Keratinocyte (primary cell): Measurements from ENCODE around the gene TRAP1. TPM values are rescaled to one million over a fixed set of nuclear protein-coding genes. Genes with fewer than 3 reads are reported as not detected.

ENCODE experiments used
- DNase-seq: peaks from one replicate; pipeline ENCODE4 v3.0.0-alpha.2; 2011; ENCODE audit warnings: low read depth, missing footprints, low spot score
- FAIRE-seq: peaks from 2 replicates; lab custom pipeline; 2011; peaks lifted over from hg19 to GRCh38; lab: Jason Lieb, UNC
- H2AFZ ChIP-seq: 2 replicates; pipeline ENCODE4 v1.6.0; 2012; ENCODE audit warnings: low read length, control low read depth, inconsistent platforms; ENCODE audit not compliant: control insufficient read depth
- H3K27ac ChIP-seq: 2 replicates; pipeline ENCODE4 v1.5.1; 2011; ENCODE audit warnings: low read length; ENCODE audit not compliant: control insufficient read depth, insufficient read depth
- H3K27me3 ChIP-seq: 3 replicates; pipeline ENCODE4 v1.6.0; 2011; ENCODE audit warnings: low read length; ENCODE audit not compliant: control insufficient read depth, insufficient read depth; ENCODE audit errors: extremely low read depth
- H3K36me3 ChIP-seq, 2 experiments: 2 replicates in 1 of 2; 3 replicates in 1 of 2; pipeline ENCODE4 v1.5.1; 2011; ENCODE audit warnings: low read length in 2 of 2, mild to moderate bottlenecking in 1 of 2; ENCODE audit not compliant: control insufficient read depth in 2 of 2, insufficient read depth in 2 of 2; ENCODE audit errors: extremely low read depth in 1 of 2
- H3K4me1 ChIP-seq: 3 replicates; pipeline ENCODE4 v1.5.1; 2011; ENCODE audit warnings: low read length; ENCODE audit not compliant: control insufficient read depth, insufficient read depth; ENCODE audit errors: extremely low read depth
- H3K4me2 ChIP-seq: 3 replicates; pipeline ENCODE4 v1.6.0; 2011; ENCODE audit warnings: low read depth, low read length; ENCODE audit not compliant: control insufficient read depth, insufficient read depth; ENCODE audit errors: extremely low read depth
- H3K4me3 ChIP-seq, 3 experiments: fragments of 200-600 bp in 1 of 3; sonication (generic) in 1 of 3; 2 replicates in 2 of 3; 3 replicates in 1 of 3; pipeline ENCODE4 v1.5.1; 2011 to 2016; ENCODE audit warnings: low read length in 3 of 3, mild to moderate bottlenecking in 3 of 3, control low read depth in 2 of 3, inconsistent platforms in 1 of 3, low read depth in 1 of 3, mixed read lengths in 1 of 3, mixed run types in 1 of 3, moderate library complexity in 1 of 3; ENCODE audit not compliant: control insufficient read depth in 2 of 3, insufficient read depth in 2 of 3; ENCODE audit errors: extremely low read depth in 1 of 3
- H3K79me2 ChIP-seq: 2 replicates; pipeline ENCODE4 v1.6.0; 2012; ENCODE audit warnings: low read length; ENCODE audit not compliant: control insufficient read depth, insufficient read depth
- H3K9ac ChIP-seq: 3 replicates; pipeline ENCODE4 v1.6.0; 2011; ENCODE audit warnings: low read length; ENCODE audit not compliant: control insufficient read depth, insufficient read depth; ENCODE audit errors: extremely low read depth
- H3K9me1 ChIP-seq: 3 replicates; pipeline ENCODE4 v1.6.0; 2011; ENCODE audit warnings: low read length; ENCODE audit not compliant: control insufficient read depth, insufficient read depth; ENCODE audit errors: extremely low read depth
- H3K9me3 ChIP-seq: 2 replicates; pipeline ENCODE4 v1.5.1; 2012; ENCODE audit warnings: low read depth, low read length; ENCODE audit not compliant: control insufficient read depth
- H4K20me1 ChIP-seq: 3 replicates; pipeline ENCODE4 v1.6.0; 2011; ENCODE audit warnings: low read length; ENCODE audit not compliant: control insufficient read depth, insufficient read depth; ENCODE audit errors: extremely low read depth
- EZH2 ChIP-seq: IDR thresholded peaks from one replicate; pipeline ENCODE4 v1.6.1; 2012; ENCODE audit warnings: inconsistent platforms, mild to moderate bottlenecking, low read length, moderate library complexity
- dilution Hi-C: fragments of 300-500 bp; cut with MboI; formaldehyde crosslinking; loops from one replicate; pipeline ENCODE4 v1.7.0; 2020; ENCODE audit warnings: low sequenced_read_pairs; ENCODE audit not compliant: extremely low pct_ligation_motif_present
- polyA plus RNA-seq, 5 experiments: library from polyadenylated mRNA; depleted of rRNA in 3 of 5; stranded (reverse) in 3 of 5; stranded (forward) in 1 of 5; unstranded in 1 of 5; fragments of >200 nt; gene quantifications; 1 replicate in 1 of 5; 2 replicates in 3 of 5; 3 replicates in 1 of 5; pipeline versions ENCODE4 v1.2.1 to v1.2.3, GENCODE V29; 2011 to 2012; ENCODE audit warnings: missing spikeins in 2 of 5, low read depth in 1 of 5, low replicate concordance in 1 of 5
- TF ChIP-seq, protein P1 (sequence below), 3 experiments: IDR thresholded peaks in 1 of 3; conservative IDR thresholded peaks in 1 of 3; optimal IDR thresholded peaks in 1 of 3; 2 replicates in 2 of 3; 3 replicates in 1 of 3; pipeline versions ENCODE3 to v1.5.1; 2011; ENCODE audit warnings: low read length in 3 of 3, mild to moderate bottlenecking in 3 of 3, moderate library complexity in 2 of 3, control low read depth in 1 of 3, inconsistent platforms in 1 of 3; ENCODE audit not compliant: insufficient read depth in 2 of 3; ENCODE audit errors: extremely low read depth in 1 of 3

TRAP1 gene
- polyA plus RNA-seq, 1 donor (not counting 4 experiments of a cell fraction or from before 2014, with no cell fraction given) = 106 TPM

DNA sequence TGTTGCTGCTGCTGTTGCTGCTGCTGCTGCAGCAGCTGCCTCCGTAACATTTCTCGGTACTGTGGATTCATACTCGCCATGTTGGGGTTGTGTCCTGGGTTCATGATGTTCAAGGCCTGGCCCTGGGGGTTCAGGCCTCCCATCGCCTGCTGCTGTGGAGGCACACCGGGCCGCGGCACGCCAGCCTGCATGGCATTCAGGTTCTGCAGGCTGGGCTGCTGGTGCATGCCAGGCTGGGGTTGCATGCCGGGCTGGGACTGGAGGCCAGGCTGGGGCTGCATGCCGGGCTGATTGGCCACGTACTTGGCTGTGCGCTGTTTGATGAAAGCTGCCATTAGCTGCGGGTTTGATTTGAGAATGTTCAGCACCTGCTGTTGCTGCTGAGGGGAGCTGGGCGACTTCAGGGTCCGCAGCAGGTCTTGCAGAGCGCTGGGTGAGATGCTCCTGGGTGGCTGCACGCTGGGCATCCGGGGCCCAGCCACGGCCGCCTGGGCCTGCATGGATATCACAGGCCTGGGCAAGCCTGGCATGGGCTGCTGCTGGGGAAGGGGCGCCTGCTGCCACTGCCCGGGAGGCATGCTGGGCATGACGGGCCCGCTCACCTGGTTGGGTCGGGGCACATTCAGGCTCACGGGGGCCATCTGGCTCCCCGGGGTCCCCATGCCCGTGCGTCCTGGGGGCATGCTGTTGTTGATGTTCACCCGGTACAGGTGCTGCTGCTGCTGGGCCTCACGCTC lies 11.3 kb upstream of the TRAP1 start:
- H3K9me3 ChIP-seq = no peaks in the 10 kb centered on the region
- no peak overlapping the region for H3K4me3 ChIP-seq
- dilution Hi-C loops = no loop called here
- no peaks in the 10 kb centered on the region for H3K27me3 ChIP-seq
- H3K36me3 ChIP-seq = peaks cover 21 to 31% of the 10 kb centered on the region in 2 experiments
- TF ChIP-seq, protein P1, sequence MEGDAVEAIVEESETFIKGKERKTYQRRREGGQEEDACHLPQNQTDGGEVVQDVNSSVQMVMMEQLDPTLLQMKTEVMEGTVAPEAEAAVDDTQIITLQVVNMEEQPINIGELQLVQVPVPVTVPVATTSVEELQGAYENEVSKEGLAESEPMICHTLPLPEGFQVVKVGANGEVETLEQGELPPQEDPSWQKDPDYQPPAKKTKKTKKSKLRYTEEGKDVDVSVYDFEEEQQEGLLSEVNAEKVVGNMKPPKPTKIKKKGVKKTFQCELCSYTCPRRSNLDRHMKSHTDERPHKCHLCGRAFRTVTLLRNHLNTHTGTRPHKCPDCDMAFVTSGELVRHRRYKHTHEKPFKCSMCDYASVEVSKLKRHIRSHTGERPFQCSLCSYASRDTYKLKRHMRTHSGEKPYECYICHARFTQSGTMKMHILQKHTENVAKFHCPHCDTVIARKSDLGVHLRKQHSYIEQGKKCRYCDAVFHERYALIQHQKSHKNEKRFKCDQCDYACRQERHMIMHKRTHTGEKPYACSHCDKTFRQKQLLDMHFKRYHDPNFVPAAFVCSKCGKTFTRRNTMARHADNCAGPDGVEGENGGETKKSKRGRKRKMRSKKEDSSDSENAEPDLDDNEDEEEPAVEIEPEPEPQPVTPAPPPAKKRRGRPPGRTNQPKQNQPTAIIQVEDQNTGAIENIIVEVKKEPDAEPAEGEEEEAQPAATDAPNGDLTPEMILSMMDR (optimal IDR thresholded peaks at IDR 0.05 in 1 of 3, IDR thresholded peaks at IDR 0.05 in 1 of 3, conservative IDR thresholded peaks at IDR 0.05 in 1 of 3; ENCODE audit: extremely low read depth in 1 of 3, insufficient read depth in 2 of 3, low read length in 3 of 3) = no peak
- TF ChIP-seq EZH2 = no peak
- H3K4me1 ChIP-seq = no peaks in the 10 kb centered on the region
- DNase-seq (no peak), FAIRE-seq (no peak)
- no peaks in the 10 kb centered on the region for H3K79me2 ChIP-seq
- H3K9ac ChIP-seq = no peak overlapping the region
- H2AFZ ChIP-seq = no peak overlapping the region
- H3K9me1 ChIP-seq = no peaks in the 10 kb centered on the region
- no peaks in the 10 kb centered on the region for H4K20me1 ChIP-seq
- H3K27ac ChIP-seq = no peak overlapping the region
- H3K4me2 ChIP-seq = no peak overlapping the region

DNA sequence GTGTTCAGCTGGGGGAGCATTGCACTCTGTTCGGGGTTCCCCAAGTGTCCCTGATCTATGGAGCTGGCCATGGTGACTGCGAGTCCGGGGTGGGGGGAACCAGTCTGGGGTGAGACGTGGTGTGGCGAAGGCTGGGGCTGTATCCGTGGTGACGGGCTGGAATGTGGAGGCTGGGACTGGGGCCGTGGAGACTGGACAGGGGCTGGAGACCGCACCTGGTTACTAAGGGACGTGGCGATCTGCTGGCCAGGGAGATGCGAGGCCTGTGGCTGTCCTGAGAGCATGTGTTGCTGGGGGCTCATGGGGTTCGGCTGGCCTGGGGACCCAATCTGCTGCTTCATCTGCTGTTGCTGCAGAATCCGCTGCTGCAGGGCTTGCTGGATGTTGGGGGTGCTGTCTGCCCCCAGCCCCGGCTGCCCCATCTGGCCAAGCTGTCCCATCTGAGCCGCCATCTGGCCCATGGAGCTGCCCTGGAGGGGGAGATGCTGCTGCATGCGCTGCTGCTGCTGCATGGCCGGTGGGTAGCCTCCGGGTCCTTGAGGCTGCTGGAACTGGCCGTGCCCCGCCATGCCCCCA lies 10.6 kb upstream of the TRAP1 start:
- no peak overlapping the region for H2AFZ ChIP-seq
- FAIRE-seq (no peak), DNase-seq (no peak)
- no peaks in the 10 kb centered on the region for H3K27me3 ChIP-seq
- dilution Hi-C loops = no loop called here
- TF ChIP-seq, protein P1 (optimal IDR thresholded peaks at IDR 0.05 in 1 of 3, IDR thresholded peaks at IDR 0.05 in 1 of 3, conservative IDR thresholded peaks at IDR 0.05 in 1 of 3; ENCODE audit: extremely low read depth in 1 of 3, insufficient read depth in 2 of 3, low read length in 3 of 3) = no peak
- TF ChIP-seq EZH2 = no peak
- no peaks in the 10 kb centered on the region for H3K9me1 ChIP-seq
- H3K4me2 ChIP-seq = no peak overlapping the region
- H3K9ac ChIP-seq = no peak overlapping the region
- H3K4me3 ChIP-seq = no peak overlapping the region
- no peaks in the 10 kb centered on the region for H4K20me1 ChIP-seq
- no peak overlapping the region for H3K27ac ChIP-seq
- H3K9me3 ChIP-seq = no peaks in the 10 kb centered on the region
- H3K79me2 ChIP-seq = no peaks in the 10 kb centered on the region
- peaks cover 21 to 31% of the 10 kb centered on the region in 2 experiments for H3K36me3 ChIP-seq
- H3K4me1 ChIP-seq = no peaks in the 10 kb centered on the region
